ENCODE results near the gene IGSF22. TPM values are rescaled to one million over a fixed set of nuclear protein-coding genes. Genes with fewer than 3 reads are reported as not detected.

The IGSF22 gene
- total and polyA plus RNA-seq, 7 donors = 0.46 to 0.52 TPM; not detected in 5

- peak overlapping the region; percentile 39 to 69 (median 59) for H3K4me3 ChIP-seq
- TF ChIP-seq POLR2AphosphoS5 (IDR thresholded peaks at IDR 0.05) (no peak), POLR2A (IDR thresholded peaks at IDR 0.05) (no peak), EP300 (IDR thresholded peaks at IDR 0.05) (no peak), CTCF (IDR thresholded peaks at IDR 0.05) (peak; percentile 48 to 78 (median 70))
- 1% methylated on average over 36 of the region's 36 CpGs for WGBS, 2 donors
- intact Hi-C loops (cut with DNase I) = loop anchor here (5.0 kb wide), 1 partner anchor 89 kb away; the partner anchor contains the start of gene SPTY2D1
- no peaks in the 10 kb centered on the region for H3K36me3 ChIP-seq
- H3K4me1 ChIP-seq = peaks cover 0 to 20% (median 15%) of the 10 kb centered on the region in 4 donors
- H3K9me3 ChIP-seq = no peaks in the 10 kb centered on the region
- DNase-seq = no peak
- H3K27ac ChIP-seq = peak overlapping the region; percentile 63 to 74 (median 68)
- no peaks in the 10 kb centered on the region for H3K27me3 ChIP-seq
Observed at GRCh38 chr11:18721561-18722292, 4.3 kb downstream of the IGSF22 start.

DNA sequence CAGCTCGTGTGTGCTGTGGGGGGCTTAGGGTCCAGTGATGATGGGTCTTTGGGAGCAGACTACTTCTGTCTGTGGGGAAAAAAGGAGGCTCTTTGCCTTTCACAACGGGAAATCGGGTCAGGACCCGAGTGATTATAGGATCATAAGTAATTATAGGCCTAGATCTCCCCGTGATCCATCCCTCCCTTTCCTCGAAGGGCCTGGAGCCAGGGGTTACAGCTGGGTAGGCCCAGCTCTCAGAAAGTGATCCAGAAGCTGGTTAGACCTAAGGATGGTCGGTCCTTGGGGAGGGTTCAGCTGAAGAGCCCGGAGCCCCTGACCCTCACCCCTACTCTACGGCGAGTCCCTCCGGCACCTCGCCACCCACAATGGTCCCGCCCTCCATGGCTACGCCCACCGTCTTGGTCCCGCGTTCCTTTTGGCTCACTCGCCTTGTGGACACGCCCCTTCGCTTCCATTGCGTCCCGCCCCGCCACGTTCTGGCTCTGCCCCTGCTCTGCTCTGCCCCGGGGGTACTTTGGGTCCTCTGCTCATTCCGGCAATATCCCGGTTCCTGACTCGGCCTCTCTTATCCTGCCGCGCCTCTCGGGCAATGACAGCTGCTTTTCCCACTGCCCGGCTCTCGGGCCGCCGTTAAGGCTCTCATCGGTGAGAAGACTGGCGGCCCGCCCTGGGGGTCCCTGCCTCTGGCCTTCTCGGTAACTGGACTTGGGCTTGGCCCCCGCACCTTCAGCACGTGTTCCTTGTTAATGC, 5.0 kb downstream of the IGSF22 start:
- H3K36me3 ChIP-seq = no peaks in the 10 kb centered on the region
- 2 to 6% methylated on average over 41 of the region's 41 CpGs for WGBS, 2 donors
- H3K27ac ChIP-seq = peak overlapping the region; percentile 63 to 74 (median 68)
- no peaks in the 10 kb centered on the region for H3K27me3 ChIP-seq
- TF ChIP-seq POLR2AphosphoS5 (IDR thresholded peaks at IDR 0.05) (peak in 2 of 4 donors; percentile 27 to 29), CTCF (IDR thresholded peaks at IDR 0.05) (no peak)
- H3K4me3 ChIP-seq = peak overlapping the region; percentile 39 to 69 (median 59)
- no peaks in the 10 kb centered on the region for H3K9me3 ChIP-seq
- intact Hi-C loops (cut with DNase I) = loop anchor here (5.0 kb wide), 1 partner anchor 89 kb away; the partner anchor contains the start of gene SPTY2D1
- DNase-seq = peak; percentile 91
- H3K4me1 ChIP-seq = peaks cover 0 to 20% (median 15%) of the 10 kb centered on the region in 4 donors

- intact Hi-C loops (cut with DNase I) = loop anchor here (5.0 kb wide), 1 partner anchor 88 kb away; the partner anchor contains the start of gene SPTY2D1
- Histone ChIP-seq H3K36me3 (no peaks in the 10 kb centered on the region), H3K27me3 (no peaks in the 10 kb centered on the region), H3K9me3 (no peaks in the 10 kb centered on the region), H3K4me1 (peaks cover 0 to 20% (median 15%) of the 10 kb centered on the region in 4 donors), H3K27ac (peak overlapping the region in 2 of 4 donors; percentile 63 to 74), H3K4me3 (peak overlapping the region in 3 of 4 donors; percentile 56 to 69 (median 62))
- TF ChIP-seq EP300 (IDR thresholded peaks at IDR 0.05) (no peak), POLR2AphosphoS5 (IDR thresholded peaks at IDR 0.05) (no peak), POLR2A (IDR thresholded peaks at IDR 0.05) (no peak), CTCF (IDR thresholded peaks at IDR 0.05) (no peak)
- no peak for DNase-seq
- 45 to 75% methylated on average over 5 of the region's 5 CpGs for WGBS, 2 donors
Observed at GRCh38 chr11:18720091-18720807, 5.7 kb downstream of the IGSF22 start.

GRCh38 chr11:18715476-18715875, 10.5 kb downstream of the IGSF22 start:
- intact Hi-C loops (cut with DNase I) = no loop called here
- TF ChIP-seq POLR2A (IDR thresholded peaks at IDR 0.05) = no peak
- TF ChIP-seq CTCF (IDR thresholded peaks at IDR 0.05) = no peak
- TF ChIP-seq POLR2AphosphoS5 (IDR thresholded peaks at IDR 0.05) = no peak
- TF ChIP-seq EP300 (IDR thresholded peaks at IDR 0.05) = no peak
- Histone ChIP-seq H3K27me3 (no peaks in the 10 kb centered on the region), H3K9me3 (no peaks in the 10 kb centered on the region), H3K4me1 (peaks cover 0 to 5% (median 3%) of the 10 kb centered on the region in 4 donors), H3K4me3 (no peak overlapping the region), H3K36me3 (no peaks in the 10 kb centered on the region), H3K27ac (no peak overlapping the region)
- WGBS, 2 donors = 78 to 85% methylated on average over 7 of the region's 7 CpGs
- no peak for DNase-seq
